Fibroblast of villous mesenchyme (primary cell): ENCODE measurements around the gene C8A. TPM values are rescaled to one million over a fixed set of nuclear protein-coding genes. Genes with fewer than 3 reads are reported as not detected.

Experiments used
- DNase-seq: peaks from one replicate; pipeline ENCODE4 v3.0.0-alpha.2; 2010; ENCODE audit warnings: low read depth
- H3K4me3 ChIP-seq: 2 replicates; pipeline ENCODE4 v1.5.1; 2011; ENCODE audit warnings: low read depth, mild to moderate bottlenecking, low read length
- CTCF ChIP-seq: IDR thresholded peaks from 2 replicates; pipeline ENCODE4 v1.5.1; 2012; ENCODE audit warnings: low read depth, mild to moderate bottlenecking, low read length; ENCODE audit not compliant: insufficient read depth
- total RNA-seq: library from RNA; depleted of rRNA; stranded (reverse); fragments of >200 nt; gene quantifications from 2 replicates; pipeline ENCODE4 v1.2.3, GENCODE V29; 2012

The C8A gene
- total RNA-seq, 1 donor = not detected

- TF ChIP-seq CTCF = no peak
- no peak overlapping the region for H3K4me3 ChIP-seq
- DNase-seq = no peak
Observed at GRCh38 chr1:56873213-56873612, 18.6 kb downstream of the C8A start.

GRCh38 chr1:56874689-56875088 is 20.1 kb downstream of the C8A start:
- no peak for DNase-seq

GRCh38 chr1:56877973-56878372 is 23.4 kb downstream of the C8A start:
- TF ChIP-seq CTCF = no peak
- no peak overlapping the region for H3K4me3 ChIP-seq
- no peak for DNase-seq

More at GRCh38 chr1:56874689-56875088, 20.1 kb downstream of the C8A start:
- H3K4me3 ChIP-seq = no peak overlapping the region
- no peak for TF ChIP-seq CTCF

DNA sequence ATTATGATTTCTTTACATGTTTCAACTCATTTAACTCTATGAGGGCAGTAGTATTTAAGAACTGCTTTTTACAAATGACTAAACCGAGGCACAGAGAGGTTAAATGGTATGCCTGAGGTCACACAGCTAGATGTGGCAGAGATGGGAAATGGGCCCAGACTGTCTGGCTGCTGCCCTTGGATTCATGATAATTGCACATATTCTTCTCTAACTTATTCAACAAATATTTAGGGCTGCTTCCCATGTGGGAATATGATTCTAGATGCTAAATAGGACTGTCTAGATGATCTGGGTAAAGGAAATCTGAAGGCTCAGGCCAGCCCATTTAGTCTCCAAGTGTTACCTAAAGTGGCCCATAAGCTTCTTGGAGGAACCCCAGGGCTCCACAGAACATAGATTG is 26.2 kb downstream of the C8A start:
- no peak for DNase-seq
- H3K4me3 ChIP-seq = no peak overlapping the region
- TF ChIP-seq CTCF = no peak

GRCh38 chr1:56881417-56881816 is 26.8 kb downstream of the C8A start:
- no peak for DNase-seq
- H3K4me3 ChIP-seq = no peak overlapping the region
- TF ChIP-seq CTCF = no peak

- TF ChIP-seq CTCF = no peak
- no peak overlapping the region for H3K4me3 ChIP-seq
- DNase-seq = no peak
Observed at GRCh38 chr1:56890229-56890628, 35.6 kb downstream of the C8A start.

- H3K4me3 ChIP-seq = no peak overlapping the region
- DNase-seq = no peak
- no peak for TF ChIP-seq CTCF
Observed at GRCh38 chr1:56894014-56894413, 39.4 kb downstream of the C8A start.
